Stimulated activated CD8-positive, alpha-beta memory T cell treated with anti-CD3 and anti-CD28 coated beads, Interleukin-4, amount 100 ng/mL, for 24 hours (primary cell): ENCODE data around the gene PLCH1.

Experiments
- DNase-seq: peaks from one replicate; pipeline ENCODE4 v3.0.0-alpha.2; 2020; ENCODE audit warnings: low read depth

Gene PLCH1

GRCh38 chr3:155377847-155378246 lies 367.0 kb downstream of the PLCH1 start:
- DNase-seq = no peak

- no peak for DNase-seq
Measured at GRCh38 chr3:155377071-155377470, 367.8 kb downstream of the PLCH1 start.

GRCh38 chr3:155372281-155372680 lies 372.6 kb downstream of the PLCH1 start:
- no peak for DNase-seq

- DNase-seq = no peak
Measured at GRCh38 chr3:155370764-155371503, 373.9 kb downstream of the PLCH1 start.

- DNase-seq = no peak
Measured at GRCh38 chr3:155370198-155370597, 374.7 kb downstream of the PLCH1 start.

- DNase-seq = no peak
Measured at GRCh38 chr3:155369735-155370134, 375.1 kb downstream of the PLCH1 start.

- DNase-seq = no peak
Measured at GRCh38 chr3:155369244-155369643, 375.6 kb downstream of the PLCH1 start.

GRCh38 chr3:155368786-155369185 lies 376.1 kb downstream of the PLCH1 start:
- DNase-seq = no peak

- DNase-seq = no peak
Measured at GRCh38 chr3:155367506-155367905, 377.4 kb downstream of the PLCH1 start.

GRCh38 chr3:155365178-155365783 lies 379.6 kb downstream of the PLCH1 start:
- no peak for DNase-seq

GRCh38 chr3:155364492-155364891 lies 380.4 kb downstream of the PLCH1 start:
- DNase-seq = no peak

GRCh38 chr3:155363690-155364070 lies 381.2 kb downstream of the PLCH1 start:
- no peak for DNase-seq

- no peak for DNase-seq
Measured at GRCh38 chr3:155362808-155363689, 381.8 kb downstream of the PLCH1 start.

GRCh38 chr3:155360281-155360680 lies 384.6 kb downstream of the PLCH1 start:
- DNase-seq = no peak

GRCh38 chr3:155356594-155357370 lies 388.1 kb downstream of the PLCH1 start:
- DNase-seq = no peak

- no peak for DNase-seq
Measured at GRCh38 chr3:155354658-155355057, 390.2 kb downstream of the PLCH1 start.

GRCh38 chr3:155352900-155353490 lies 391.9 kb downstream of the PLCH1 start:
- DNase-seq = no peak

GRCh38 chr3:155350571-155350970 lies 394.3 kb downstream of the PLCH1 start:
- no peak for DNase-seq

- DNase-seq = no peak
Measured at GRCh38 chr3:155347901-155348300, 397.0 kb downstream of the PLCH1 start.

- DNase-seq = no peak
Measured at GRCh38 chr3:155342344-155342743, 402.5 kb downstream of the PLCH1 start.

- no peak for DNase-seq
Measured at GRCh38 chr3:155339052-155339451, 405.8 kb downstream of the PLCH1 start.
